AG09309 (cell line): ENCODE results near the gene POU2F1.
A peak's percentile ranks its signal among the peaks of the same experiment; 100 is the strongest.

Source experiments
- DNase-seq: peaks from one replicate; pipeline ENCODE4 v3.0.0-alpha.2; 2010; ENCODE audit warnings: low read depth
- H3K4me3 ChIP-seq: 2 replicates; pipeline ENCODE4 v1.5.1; 2011; ENCODE audit warnings: mild to moderate bottlenecking, low read depth, low read length, moderate library complexity; ENCODE audit not compliant: control insufficient read depth
- TF ChIP-seq, protein P1 (sequence below): IDR thresholded peaks from 2 replicates; pipeline ENCODE4 v1.5.1; 2011; ENCODE audit warnings: mild to moderate bottlenecking, low read depth, low read length, inconsistent platforms; ENCODE audit not compliant: insufficient read depth, control insufficient read depth; ENCODE audit errors: missing control alignments

The POU2F1 gene

DNA sequence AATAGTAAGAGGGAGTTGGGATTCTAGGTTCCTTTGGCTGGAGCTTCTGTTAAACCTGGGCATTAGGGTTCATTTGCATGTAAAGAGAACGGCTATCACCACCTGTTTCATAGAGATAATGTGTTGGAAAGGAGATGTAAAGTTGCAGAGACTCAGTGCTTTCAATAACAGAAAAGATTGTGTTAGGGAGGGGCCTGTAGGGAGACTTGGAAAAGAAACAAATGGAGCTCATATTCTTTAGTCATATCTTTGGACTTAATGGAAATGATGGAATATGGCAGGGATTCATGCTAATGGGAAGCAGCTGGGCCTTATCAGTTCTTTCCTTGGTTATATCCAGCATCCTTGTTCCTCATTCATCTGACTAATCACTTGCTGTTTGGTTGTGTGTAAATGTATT is 152.7 kb downstream of the POU2F1 start:
- peak; percentile 44 for DNase-seq
- no peak overlapping the region for H3K4me3 ChIP-seq
- TF ChIP-seq, protein P1, sequence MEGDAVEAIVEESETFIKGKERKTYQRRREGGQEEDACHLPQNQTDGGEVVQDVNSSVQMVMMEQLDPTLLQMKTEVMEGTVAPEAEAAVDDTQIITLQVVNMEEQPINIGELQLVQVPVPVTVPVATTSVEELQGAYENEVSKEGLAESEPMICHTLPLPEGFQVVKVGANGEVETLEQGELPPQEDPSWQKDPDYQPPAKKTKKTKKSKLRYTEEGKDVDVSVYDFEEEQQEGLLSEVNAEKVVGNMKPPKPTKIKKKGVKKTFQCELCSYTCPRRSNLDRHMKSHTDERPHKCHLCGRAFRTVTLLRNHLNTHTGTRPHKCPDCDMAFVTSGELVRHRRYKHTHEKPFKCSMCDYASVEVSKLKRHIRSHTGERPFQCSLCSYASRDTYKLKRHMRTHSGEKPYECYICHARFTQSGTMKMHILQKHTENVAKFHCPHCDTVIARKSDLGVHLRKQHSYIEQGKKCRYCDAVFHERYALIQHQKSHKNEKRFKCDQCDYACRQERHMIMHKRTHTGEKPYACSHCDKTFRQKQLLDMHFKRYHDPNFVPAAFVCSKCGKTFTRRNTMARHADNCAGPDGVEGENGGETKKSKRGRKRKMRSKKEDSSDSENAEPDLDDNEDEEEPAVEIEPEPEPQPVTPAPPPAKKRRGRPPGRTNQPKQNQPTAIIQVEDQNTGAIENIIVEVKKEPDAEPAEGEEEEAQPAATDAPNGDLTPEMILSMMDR, result no peak

DNA sequence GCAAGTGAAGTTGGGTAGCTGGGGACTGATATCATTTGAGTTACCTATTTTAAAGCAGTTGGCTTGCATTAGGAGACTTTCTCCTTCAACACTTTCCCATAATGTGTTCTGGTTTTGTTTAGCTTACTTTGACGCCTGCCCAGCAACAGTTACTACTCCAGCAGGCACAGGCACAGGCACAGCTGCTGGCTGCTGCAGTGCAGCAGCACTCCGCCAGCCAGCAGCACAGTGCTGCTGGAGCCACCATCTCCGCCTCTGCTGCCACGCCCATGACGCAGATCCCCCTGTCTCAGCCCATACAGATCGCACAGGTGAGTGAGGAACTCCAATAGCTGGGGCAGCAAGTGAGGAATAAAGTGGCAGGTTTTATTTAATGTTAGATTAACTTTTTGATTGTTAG is 153.3 kb downstream of the POU2F1 start:
- no peak overlapping the region for H3K4me3 ChIP-seq
- TF ChIP-seq, protein P1, result no peak
- no peak for DNase-seq

DNA sequence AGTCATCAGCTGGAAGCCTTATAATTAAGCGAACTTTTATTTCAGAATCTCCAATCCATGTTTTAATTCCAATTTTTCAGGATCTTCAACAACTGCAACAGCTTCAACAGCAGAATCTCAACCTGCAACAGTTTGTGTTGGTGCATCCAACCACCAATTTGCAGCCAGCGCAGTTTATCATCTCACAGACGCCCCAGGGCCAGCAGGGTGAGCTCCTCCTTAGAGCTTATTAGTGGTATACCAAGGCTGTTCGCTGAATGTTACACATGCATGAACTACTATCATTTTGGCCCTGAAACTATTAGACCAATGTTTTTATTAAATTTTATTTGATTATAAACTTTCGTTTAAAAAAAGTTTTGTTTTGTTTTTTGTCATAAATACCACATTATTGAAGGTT is 155.3 kb downstream of the POU2F1 start:
- DNase-seq, result no peak
- no peak overlapping the region for H3K4me3 ChIP-seq
- TF ChIP-seq, protein P1, result no peak

DNA sequence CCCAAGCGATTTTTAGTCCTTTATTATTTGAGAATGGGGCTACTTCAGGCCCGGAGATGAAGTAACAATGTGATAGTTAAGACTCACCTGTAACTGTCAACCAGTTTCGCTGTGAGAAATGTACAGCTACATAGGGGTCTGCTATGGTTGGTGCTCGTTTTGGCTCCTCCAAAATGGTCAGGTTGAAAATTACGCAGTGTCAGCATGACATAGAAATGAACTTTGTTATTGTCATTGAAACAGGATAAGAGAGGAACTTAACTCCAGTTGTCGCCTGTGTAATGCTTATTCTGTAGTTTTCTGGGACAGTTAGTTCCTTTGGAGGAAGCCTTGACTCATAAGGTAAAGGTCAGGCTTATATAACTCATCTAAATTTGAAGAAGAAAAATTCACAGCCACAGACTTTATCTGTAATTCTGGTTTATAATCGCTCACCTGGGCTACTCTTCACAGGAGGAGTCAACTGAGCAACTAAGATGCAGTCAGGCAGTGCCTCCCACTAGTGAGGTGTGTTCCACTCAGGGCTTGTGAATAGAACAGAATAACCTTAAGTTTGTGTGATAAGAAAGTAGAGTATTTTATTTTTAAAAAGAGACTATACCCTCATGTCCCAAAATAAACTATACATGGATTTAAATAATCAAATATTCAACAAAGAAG is 166.7 kb downstream of the POU2F1 start:
- TF ChIP-seq, protein P1, result no peak
- DNase-seq, result no peak
- no peak overlapping the region for H3K4me3 ChIP-seq

DNA sequence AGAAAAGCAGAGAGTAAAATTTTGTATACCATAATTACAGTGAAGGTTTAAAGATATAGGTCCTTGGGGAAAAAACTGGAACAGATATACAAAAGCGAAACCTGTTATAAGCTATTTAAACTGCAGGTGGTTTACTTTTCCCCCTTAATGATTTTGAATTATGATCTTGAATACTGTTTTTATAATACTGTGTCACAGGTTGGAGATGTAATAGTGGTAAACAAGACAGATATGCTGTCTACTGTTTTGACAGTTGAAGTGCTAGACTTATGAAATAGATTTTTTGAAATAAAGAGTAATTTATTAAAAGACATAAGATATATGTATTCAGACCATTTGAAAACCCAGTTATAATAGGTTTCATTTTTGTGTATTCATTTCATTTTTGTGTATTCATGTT is 168.3 kb downstream of the POU2F1 start:
- TF ChIP-seq, protein P1, result no peak
- no peak overlapping the region for H3K4me3 ChIP-seq
- no peak for DNase-seq

DNA sequence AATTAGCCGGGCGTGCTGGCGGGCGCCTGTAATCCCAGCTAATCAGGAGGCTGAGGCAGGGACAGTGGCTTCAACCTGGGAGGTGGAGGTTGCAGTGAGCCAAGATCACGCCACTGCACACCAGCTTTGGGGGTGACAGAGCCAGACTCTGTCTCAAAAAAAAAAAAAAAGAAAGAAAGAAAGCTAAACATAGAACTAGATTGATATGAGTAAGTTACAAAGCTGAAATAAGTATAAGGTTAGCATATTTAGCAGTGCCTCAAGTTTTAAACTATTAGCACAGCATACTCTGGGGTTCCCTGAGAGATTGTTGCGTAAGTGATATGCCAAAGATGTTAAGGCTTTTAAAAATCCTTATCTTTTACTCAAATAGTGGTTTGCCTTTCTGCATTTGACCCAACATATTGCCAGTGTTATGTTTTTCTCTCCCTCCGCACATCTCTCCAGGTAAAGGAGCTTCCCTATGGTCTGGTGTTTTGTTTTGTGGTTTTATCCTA is 171.6 kb downstream of the POU2F1 start:
- no peak for DNase-seq
- no peak overlapping the region for H3K4me3 ChIP-seq
- TF ChIP-seq, protein P1, result no peak
